DOHH2 (cell line): ENCODE results near the gene COL26A1.

Experiments used
- H3F3A ChIP-seq: fragments of 200-600 bp; sonication (generic), shearing (Covaris generic); 2 replicates; pipeline ENCODE4 v1.6.0; 2016; ENCODE audit warnings: antibody characterized with exemption, mild to moderate bottlenecking; ENCODE audit not compliant: control insufficient read depth, insufficient read depth
- H3K27ac ChIP-seq: fragments of 200-600 bp; sonication (generic); 2 replicates; pipeline ENCODE4 v1.5.1; 2014; ENCODE audit warnings: low read depth, mild to moderate bottlenecking, low read length, moderate library complexity
- H3K27me3 ChIP-seq: fragments of 200-600 bp; sonication (generic); 2 replicates; pipeline ENCODE4 v1.6.1; 2014; ENCODE audit warnings: mild to moderate bottlenecking, low read length, mixed read lengths; ENCODE audit not compliant: control insufficient read depth
- H3K36me3 ChIP-seq: fragments of 200-600 bp; sonication (generic); 2 replicates; pipeline ENCODE4 v1.6.1; 2014; ENCODE audit warnings: mild to moderate bottlenecking, low read length, moderate library complexity, mixed read lengths; ENCODE audit not compliant: control insufficient read depth
- H3K4me1 ChIP-seq: fragments of 200-600 bp; sonication (generic); 2 replicates; pipeline ENCODE4 v1.6.1; 2014; ENCODE audit warnings: mild to moderate bottlenecking, low read length, mixed read lengths; ENCODE audit not compliant: control insufficient read depth
- H3K4me2 ChIP-seq: fragments of 200-600 bp; sonication (generic); 2 replicates; pipeline ENCODE4 v1.6.0; 2014; ENCODE audit warnings: mild to moderate bottlenecking, low read length, moderate library complexity
- H3K4me3 ChIP-seq: fragments of 200-600 bp; sonication (generic); 2 replicates; pipeline ENCODE4 v1.5.1; 2014; ENCODE audit warnings: mild to moderate bottlenecking, low read length, mixed read lengths
- H3K79me2 ChIP-seq: fragments of 200-600 bp; sonication (generic); 2 replicates; pipeline ENCODE4 v1.6.1; 2014; ENCODE audit warnings: mild to moderate bottlenecking, low read length, mixed read lengths; ENCODE audit not compliant: control insufficient read depth
- H3K9me2 ChIP-seq: fragments of 200-600 bp; sonication (generic); replicated peaks from 2 replicates; pipeline ENCODE4 v1.6.1; 2014; ENCODE audit warnings: mild to moderate bottlenecking, low read length, mixed read lengths; ENCODE audit not compliant: control insufficient read depth
- H3K9me3 ChIP-seq: fragments of 200-600 bp; sonication (generic); 2 replicates; pipeline ENCODE4 v1.6.1; 2014; ENCODE audit warnings: antibody characterized with exemption, low read length, mixed read lengths; ENCODE audit not compliant: control insufficient read depth, insufficient read depth
- H4K20me1 ChIP-seq: fragments of 200-600 bp; sonication (generic); 2 replicates; pipeline ENCODE4 v1.6.0; 2014; ENCODE audit warnings: low read depth, mild to moderate bottlenecking, antibody characterized with exemption, low read length, moderate library complexity; ENCODE audit not compliant: control insufficient read depth, insufficient read depth
- CTCF ChIP-seq: fragments of 200-600 bp; sonication (generic); IDR thresholded peaks from one replicate; pipeline ENCODE4 v1.5.1; 2014; ENCODE audit warnings: antibody characterized with exemption, mild to moderate bottlenecking, low read depth, low read length; ENCODE audit not compliant: poor library complexity, severe bottlenecking
- EZH2phosphoT487 ChIP-seq: fragments of 200-600 bp; sonication (generic); IDR thresholded peaks from 2 replicates; pipeline ENCODE4 v1.6.1; 2017; ENCODE audit warnings: borderline replicate concordance, mild to moderate bottlenecking, antibody characterized with exemption, low read length, moderate library complexity, mixed read lengths

The COL26A1 gene

GRCh38 chr7:101436221-101436735 lies 73.6 kb downstream of the COL26A1 start:
- no peak for TF ChIP-seq EZH2phosphoT487
- no peak for TF ChIP-seq CTCF
- no peaks in the 10 kb centered on the region for H3K36me3 ChIP-seq
- no peak overlapping the region for H3K27ac ChIP-seq
- no peak overlapping the region for H3K4me2 ChIP-seq
- H3K4me1 ChIP-seq: no peaks in the 10 kb centered on the region
- no peak overlapping the region for H3K4me3 ChIP-seq
- H4K20me1 ChIP-seq: no peaks in the 10 kb centered on the region
- H3K9me3 ChIP-seq: no peaks in the 10 kb centered on the region
- H3K79me2 ChIP-seq: no peaks in the 10 kb centered on the region
- no peaks in the 10 kb centered on the region for H3K9me2 ChIP-seq
- H3K27me3 ChIP-seq: peaks cover 3% of the 10 kb centered on the region; the same call in 1 of the 2 replicates
- H3F3A ChIP-seq: no peaks in the 10 kb centered on the region

- TF ChIP-seq EZH2phosphoT487 (no peak), CTCF (no peak)
- H3K4me3 ChIP-seq: no peak overlapping the region
These were observed 74.3 kb downstream of the COL26A1 start for GRCh38 chr7:101436857-101437576.

DNA sequence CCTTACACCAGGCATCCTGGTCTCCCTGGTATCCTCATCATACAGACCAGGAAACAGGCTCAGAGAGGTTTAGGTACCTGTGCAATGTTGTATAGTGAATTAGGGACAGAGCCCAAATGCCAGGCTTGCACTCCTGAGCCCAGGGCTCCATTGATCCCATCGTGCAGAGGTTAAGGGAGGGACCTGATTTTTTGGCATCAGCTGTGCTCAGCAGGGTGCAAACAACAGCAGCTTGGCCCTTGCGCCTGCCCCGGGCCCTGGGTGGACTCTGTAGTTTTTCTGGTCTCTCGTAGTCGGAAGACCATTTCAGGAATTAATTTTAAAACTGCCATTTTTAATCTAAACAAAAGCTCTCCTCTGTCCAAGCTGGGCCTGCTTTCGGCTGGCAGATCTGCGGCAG lies 79.2 kb downstream of the COL26A1 start:
- Histone ChIP-seq H4K20me1 (no peaks in the 10 kb centered on the region), H3K27ac (no peak overlapping the region), H3K36me3 (no peaks in the 10 kb centered on the region), H3F3A (no peaks in the 10 kb centered on the region), H3K4me1 (no peaks in the 10 kb centered on the region), H3K9me2 (no peaks in the 10 kb centered on the region), H3K4me2 (no peak overlapping the region), H3K27me3 (peaks cover 2% of the 10 kb centered on the region; the same call in 1 of the 2 replicates), H3K4me3 (no peak overlapping the region), H3K79me2 (no peaks in the 10 kb centered on the region), H3K9me3 (no peaks in the 10 kb centered on the region)
- TF ChIP-seq EZH2phosphoT487: no peak
- TF ChIP-seq CTCF: no peak

More at GRCh38 chr7:101436857-101437576, 74.3 kb downstream of the COL26A1 start:
- no peaks in the 10 kb centered on the region for H3F3A ChIP-seq
- H3K27me3 ChIP-seq: peaks cover 5% of the 10 kb centered on the region; the same call in 1 of the 2 replicates
- H3K9me3 ChIP-seq: no peaks in the 10 kb centered on the region
- H3K4me1 ChIP-seq: no peaks in the 10 kb centered on the region
- H3K36me3 ChIP-seq: no peaks in the 10 kb centered on the region
- H3K9me2 ChIP-seq: no peaks in the 10 kb centered on the region
- no peak overlapping the region for H3K27ac ChIP-seq
- no peaks in the 10 kb centered on the region for H4K20me1 ChIP-seq
- H3K4me2 ChIP-seq: no peak overlapping the region
- no peaks in the 10 kb centered on the region for H3K79me2 ChIP-seq
